Loucy (cell line): Measurements from ENCODE around the gene SLC9A9.

Experiments used
- EZH2phosphoT487 ChIP-seq: fragments of 200-600 bp; IDR thresholded peaks from 2 replicates; pipeline ENCODE4 v1.6.1; 2018; ENCODE audit warnings: antibody characterized with exemption, mild to moderate bottlenecking, moderate library complexity, borderline replicate concordance
- TF ChIP-seq, protein P1 (sequence below): fragments of 200-600 bp; sonication (generic); conservative IDR thresholded peaks from 2 replicates; pipeline ENCODE4 v1.5.1; 2014; ENCODE audit warnings: mild to moderate bottlenecking, antibody characterized with exemption, low read length

DNA sequence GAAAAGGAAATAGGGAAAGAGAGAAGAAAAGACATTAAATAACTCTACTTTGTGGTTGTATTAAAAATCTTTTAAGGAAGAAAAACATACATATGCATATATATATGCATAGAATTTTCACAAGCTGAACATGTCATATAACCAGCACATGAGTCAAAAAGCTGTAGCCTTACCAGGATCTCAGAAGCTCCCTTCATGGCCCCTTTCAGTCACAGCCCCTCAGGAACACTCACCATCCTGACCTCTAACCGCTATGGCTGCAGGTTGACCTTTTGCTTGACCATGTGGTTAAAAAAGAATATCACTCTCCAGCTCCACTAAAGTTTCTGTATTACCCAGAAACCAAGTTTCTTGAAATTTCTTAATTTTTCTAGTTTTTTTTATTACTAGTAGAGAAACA is 625.3 kb downstream of the SLC9A9 start:
- no peak for TF ChIP-seq EZH2phosphoT487
- TF ChIP-seq, protein P1, sequence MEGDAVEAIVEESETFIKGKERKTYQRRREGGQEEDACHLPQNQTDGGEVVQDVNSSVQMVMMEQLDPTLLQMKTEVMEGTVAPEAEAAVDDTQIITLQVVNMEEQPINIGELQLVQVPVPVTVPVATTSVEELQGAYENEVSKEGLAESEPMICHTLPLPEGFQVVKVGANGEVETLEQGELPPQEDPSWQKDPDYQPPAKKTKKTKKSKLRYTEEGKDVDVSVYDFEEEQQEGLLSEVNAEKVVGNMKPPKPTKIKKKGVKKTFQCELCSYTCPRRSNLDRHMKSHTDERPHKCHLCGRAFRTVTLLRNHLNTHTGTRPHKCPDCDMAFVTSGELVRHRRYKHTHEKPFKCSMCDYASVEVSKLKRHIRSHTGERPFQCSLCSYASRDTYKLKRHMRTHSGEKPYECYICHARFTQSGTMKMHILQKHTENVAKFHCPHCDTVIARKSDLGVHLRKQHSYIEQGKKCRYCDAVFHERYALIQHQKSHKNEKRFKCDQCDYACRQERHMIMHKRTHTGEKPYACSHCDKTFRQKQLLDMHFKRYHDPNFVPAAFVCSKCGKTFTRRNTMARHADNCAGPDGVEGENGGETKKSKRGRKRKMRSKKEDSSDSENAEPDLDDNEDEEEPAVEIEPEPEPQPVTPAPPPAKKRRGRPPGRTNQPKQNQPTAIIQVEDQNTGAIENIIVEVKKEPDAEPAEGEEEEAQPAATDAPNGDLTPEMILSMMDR, result no peak
